ENCODE measurements around the gene ZBTB38. TPM values are rescaled to one million over a fixed set of nuclear protein-coding genes. Genes with fewer than 3 reads are reported as not detected.

ZBTB38 gene
- total and polyA plus RNA-seq, 2 experiments from 2014 or later: 8.7 to 11.5 TPM

DNA sequence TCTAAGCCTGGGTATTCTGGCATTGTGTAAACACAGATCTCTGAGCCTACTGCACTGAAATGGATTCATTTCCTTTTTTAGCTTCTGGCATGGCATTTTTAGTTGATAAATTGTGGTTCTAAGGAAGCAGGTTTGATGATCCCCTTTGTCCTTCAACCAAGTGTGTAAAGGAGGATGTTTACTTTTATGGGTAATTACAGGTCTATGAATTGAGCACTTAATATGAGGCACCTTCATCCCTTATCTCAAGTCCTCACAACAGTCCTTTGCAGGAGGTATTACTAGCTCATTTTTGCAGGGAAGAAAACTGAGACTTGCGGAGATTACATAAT, 30.8 kb upstream of the ZBTB38 start:
- H3K9me3 Mint-ChIP-seq: no peaks in the 10 kb centered on the region; the same call in 2 of the 3 replicates
- Histone ChIP-seq H3K9me2 (ENCODE audit: insufficient read depth) (peaks cover 6% of the 10 kb centered on the region; the same call in 1 of the 2 replicates), H3K79me2 (replicated peaks; ENCODE audit: insufficient read depth) (no peaks in the 10 kb centered on the region), H2AFZ (no peak overlapping the region; the same call in 1 of the 2 replicates), H3K27ac (ENCODE audit: low read depth) (no peak overlapping the region), H3K4me2 (no peak overlapping the region), H3K36me3 (ENCODE audit: insufficient read depth) (no peaks in the 10 kb centered on the region), H4K20me1 (replicated peaks; ENCODE audit: insufficient read depth) (no peaks in the 10 kb centered on the region), H3K27me3 (ENCODE audit: insufficient read depth) (no peaks in the 10 kb centered on the region), H3K4me1 (ENCODE audit: insufficient read depth) (peaks cover 8% of the 10 kb centered on the region), H3F3A (replicated peaks; ENCODE audit: low read depth) (no peaks in the 10 kb centered on the region), H3K4me3 (no peak overlapping the region)
- TF ChIP-seq NANOG (IDR thresholded peaks at IDR 0.05; ENCODE audit: borderline replicate concordance) (no peak), CTCF (conservative IDR thresholded peaks at IDR 0.05; ENCODE audit: low read depth in 2 of 2) (no peak), REST (IDR thresholded peaks at IDR 0.05; ENCODE audit: unreplicated experiment) (no peak), ZNF331 (CRISPR knock-in tag; IDR thresholded peaks at IDR 0.05; ENCODE audit: low read depth) (no peak), EZH2phosphoT487 (IDR thresholded peaks at IDR 0.05; ENCODE audit: unreplicated experiment) (no peak), EZH2 (IDR thresholded peaks at IDR 0.05; ENCODE audit: low read depth, unreplicated experiment) (no peak), JUNB (IDR thresholded peaks at IDR 0.05; ENCODE audit: unreplicated experiment) (no peak), POLR2AphosphoS5 (IDR thresholded peaks at IDR 0.05; ENCODE audit: low read depth) (no peak), CREB1 (CRISPR knock-in tag; IDR thresholded peaks at IDR 0.05; ENCODE audit: low read depth) (no peak), STAT1 (IDR thresholded peaks at IDR 0.05; ENCODE audit: unreplicated experiment) (no peak), ZNF114 (CRISPR knock-in tag; IDR thresholded peaks at IDR 0.05) (no peak)
- TF ChIP-seq, protein P1, sequence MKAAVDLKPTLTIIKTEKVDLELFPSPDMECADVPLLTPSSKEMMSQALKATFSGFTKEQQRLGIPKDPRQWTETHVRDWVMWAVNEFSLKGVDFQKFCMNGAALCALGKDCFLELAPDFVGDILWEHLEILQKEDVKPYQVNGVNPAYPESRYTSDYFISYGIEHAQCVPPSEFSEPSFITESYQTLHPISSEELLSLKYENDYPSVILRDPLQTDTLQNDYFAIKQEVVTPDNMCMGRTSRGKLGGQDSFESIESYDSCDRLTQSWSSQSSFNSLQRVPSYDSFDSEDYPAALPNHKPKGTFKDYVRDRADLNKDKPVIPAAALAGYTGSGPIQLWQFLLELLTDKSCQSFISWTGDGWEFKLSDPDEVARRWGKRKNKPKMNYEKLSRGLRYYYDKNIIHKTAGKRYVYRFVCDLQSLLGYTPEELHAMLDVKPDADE (IDR thresholded peaks at IDR 0.05): no peak
- TF ChIP-seq, protein P2, sequence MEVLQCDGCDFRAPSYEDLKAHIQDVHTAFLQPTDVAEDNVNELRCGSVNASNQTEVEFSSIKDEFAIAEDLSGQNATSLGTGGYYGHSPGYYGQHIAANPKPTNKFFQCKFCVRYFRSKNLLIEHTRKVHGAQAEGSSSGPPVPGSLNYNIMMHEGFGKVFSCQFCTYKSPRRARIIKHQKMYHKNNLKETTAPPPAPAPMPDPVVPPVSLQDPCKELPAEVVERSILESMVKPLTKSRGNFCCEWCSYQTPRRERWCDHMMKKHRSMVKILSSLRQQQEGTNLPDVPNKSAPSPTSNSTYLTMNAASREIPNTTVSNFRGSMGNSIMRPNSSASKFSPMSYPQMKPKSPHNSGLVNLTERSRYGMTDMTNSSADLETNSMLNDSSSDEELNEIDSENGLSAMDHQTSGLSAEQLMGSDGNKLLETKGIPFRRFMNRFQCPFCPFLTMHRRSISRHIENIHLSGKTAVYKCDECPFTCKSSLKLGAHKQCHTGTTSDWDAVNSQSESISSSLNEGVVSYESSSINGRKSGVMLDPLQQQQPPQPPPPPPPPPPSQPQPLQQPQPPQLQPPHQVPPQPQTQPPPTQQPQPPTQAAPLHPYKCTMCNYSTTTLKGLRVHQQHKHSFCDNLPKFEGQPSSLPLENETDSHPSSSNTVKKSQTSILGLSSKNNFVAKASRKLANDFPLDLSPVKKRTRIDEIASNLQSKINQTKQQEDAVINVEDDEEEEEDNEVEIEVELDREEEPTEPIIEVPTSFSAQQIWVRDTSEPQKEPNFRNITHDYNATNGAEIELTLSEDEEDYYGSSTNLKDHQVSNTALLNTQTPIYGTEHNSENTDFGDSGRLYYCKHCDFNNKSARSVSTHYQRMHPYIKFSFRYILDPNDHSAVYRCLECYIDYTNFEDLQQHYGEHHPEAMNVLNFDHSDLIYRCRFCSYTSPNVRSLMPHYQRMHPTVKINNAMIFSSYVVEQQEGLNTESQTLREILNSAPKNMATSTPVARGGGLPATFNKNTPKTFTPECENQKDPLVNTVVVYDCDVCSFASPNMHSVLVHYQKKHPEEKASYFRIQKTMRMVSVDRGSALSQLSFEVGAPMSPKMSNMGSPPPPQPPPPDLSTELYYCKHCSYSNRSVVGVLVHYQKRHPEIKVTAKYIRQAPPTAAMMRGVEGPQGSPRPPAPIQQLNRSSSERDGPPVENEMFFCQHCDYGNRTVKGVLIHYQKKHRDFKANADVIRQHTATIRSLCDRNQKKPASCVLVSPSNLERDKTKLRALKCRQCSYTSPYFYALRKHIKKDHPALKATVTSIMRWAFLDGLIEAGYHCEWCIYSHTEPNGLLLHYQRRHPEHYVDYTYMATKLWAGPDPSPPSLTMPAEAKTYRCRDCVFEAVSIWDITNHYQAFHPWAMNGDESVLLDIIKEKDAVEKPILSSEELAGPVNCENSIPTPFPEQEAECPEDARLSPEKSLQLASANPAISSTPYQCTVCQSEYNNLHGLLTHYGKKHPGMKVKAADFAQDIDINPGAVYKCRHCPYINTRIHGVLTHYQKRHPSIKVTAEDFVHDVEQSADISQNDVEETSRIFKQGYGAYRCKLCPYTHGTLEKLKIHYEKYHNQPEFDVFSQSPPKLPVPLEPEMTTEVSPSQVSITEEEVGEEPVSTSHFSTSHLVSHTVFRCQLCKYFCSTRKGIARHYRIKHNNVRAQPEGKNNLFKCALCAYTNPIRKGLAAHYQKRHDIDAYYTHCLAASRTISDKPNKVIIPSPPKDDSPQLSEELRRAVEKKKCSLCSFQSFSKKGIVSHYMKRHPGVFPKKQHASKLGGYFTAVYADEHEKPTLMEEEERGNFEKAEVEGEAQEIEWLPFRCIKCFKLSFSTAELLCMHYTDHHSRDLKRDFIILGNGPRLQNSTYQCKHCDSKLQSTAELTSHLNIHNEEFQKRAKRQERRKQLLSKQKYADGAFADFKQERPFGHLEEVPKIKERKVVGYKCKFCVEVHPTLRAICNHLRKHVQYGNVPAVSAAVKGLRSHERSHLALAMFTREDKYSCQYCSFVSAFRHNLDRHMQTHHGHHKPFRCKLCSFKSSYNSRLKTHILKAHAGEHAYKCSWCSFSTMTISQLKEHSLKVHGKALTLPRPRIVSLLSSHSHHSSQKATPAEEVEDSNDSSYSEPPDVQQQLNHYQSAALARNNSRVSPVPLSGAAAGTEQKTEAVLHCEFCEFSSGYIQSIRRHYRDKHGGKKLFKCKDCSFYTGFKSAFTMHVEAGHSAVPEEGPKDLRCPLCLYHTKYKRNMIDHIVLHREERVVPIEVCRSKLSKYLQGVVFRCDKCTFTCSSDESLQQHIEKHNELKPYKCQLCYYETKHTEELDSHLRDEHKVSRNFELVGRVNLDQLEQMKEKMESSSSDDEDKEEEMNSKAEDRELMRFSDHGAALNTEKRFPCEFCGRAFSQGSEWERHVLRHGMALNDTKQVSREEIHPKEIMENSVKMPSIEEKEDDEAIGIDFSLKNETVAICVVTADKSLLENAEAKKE (CRISPR knock-in tag; IDR thresholded peaks at IDR 0.05): no peak
- ATAC-seq (no peak), DNase-seq (ENCODE audit: low spot score) (no peak)
- H3K27ac Mint-ChIP-seq: no peak overlapping the region
- no peaks in the 10 kb centered on the region for H3K36me3 Mint-ChIP-seq (ENCODE audit: low read depth)
- H3K27me3 Mint-ChIP-seq (ENCODE audit: insufficient read depth, low read depth, poor library complexity): peaks cover 5% of the 10 kb centered on the region
- no peak overlapping the region for H3K4me3 Mint-ChIP-seq
- H3K4me1 Mint-ChIP-seq: peaks cover 17% of the 10 kb centered on the region

All from GM23338 (cell line).